ENCODE results near the gene MEOX1.

MEOX1 gene

DNA sequence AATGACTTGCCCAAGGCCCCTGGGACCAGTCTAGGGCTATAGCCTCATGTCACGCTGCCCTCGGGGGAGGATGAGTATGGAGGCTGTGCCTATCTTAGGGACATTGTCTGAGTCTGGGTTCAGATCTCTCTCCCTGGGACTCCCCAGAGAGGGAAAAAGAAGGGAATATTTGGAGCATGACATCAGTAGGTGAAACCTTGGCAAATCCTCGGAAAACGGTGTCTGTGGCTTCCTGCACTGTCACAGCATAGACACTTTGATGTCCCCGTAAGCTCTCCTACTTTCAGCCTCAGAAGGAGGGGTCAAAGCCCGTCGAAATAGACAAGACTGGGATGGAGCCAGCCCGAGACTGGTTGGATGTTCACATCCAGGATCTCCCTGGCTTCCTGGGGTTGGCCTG lies 11.3 kb downstream of the MEOX1 start:
- DNase-seq, result no peak

DNA sequence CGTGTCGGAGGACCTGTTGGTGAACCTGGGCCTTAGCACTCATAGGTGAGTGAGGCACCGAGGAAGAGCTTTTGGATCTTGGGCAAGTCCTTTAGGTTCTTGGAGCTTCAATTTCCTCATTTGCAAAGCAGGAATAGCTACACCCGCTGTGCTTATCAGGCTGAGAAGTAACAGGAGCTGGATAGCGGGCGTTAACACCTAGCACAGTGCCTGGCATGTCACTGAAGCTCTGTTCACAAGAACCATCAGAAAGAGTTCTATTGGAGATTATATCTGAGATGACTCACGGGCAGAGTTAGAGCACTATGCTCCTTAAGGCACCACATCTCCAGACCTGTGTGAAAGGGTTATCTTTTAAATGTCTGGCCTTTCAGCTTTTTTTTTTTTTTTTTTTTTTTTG lies 12.8 kb downstream of the MEOX1 start:
- DNase-seq, result no peak

- no peak for DNase-seq
These were observed 15.8 kb downstream of the MEOX1 start for GRCh38 chr17:43645765-43646481.

DNA sequence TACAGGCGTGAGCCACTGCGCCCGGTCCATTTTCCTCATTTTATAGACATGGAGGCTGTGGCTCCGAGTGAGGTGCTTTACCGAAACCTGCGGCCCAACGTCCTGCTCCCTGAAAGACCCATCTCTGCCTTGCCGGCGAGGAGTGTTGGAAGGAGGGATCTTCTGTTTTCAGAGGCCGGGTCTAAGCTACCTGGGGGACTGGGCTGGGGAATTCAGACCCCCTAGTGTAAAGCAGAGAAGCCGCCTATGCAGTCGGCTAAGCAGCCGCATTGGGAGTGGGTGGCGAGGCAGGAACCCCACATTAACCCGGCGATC lies 16.3 kb downstream of the MEOX1 start:
- DNase-seq, result no peak

DNA sequence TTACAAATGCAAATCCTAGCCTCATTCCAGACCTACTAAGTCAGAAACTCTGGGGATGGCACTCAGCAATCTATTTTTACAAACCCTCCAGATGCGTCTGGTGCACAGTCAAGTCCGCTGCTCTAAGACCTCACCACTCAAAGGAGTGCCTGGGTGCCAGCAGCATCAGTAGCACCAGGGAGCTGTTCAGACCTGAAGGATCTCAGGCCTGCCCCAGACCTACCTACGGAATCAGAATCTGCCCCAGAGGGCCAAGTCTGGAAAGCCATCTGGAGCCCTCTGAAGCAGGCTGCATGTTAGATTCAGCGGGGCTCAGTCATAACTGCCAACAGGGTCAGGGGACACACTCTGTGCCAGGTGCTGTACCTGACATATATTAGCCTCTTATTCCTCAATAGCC lies 17.6 kb downstream of the MEOX1 start:
- no peak for DNase-seq

DNA sequence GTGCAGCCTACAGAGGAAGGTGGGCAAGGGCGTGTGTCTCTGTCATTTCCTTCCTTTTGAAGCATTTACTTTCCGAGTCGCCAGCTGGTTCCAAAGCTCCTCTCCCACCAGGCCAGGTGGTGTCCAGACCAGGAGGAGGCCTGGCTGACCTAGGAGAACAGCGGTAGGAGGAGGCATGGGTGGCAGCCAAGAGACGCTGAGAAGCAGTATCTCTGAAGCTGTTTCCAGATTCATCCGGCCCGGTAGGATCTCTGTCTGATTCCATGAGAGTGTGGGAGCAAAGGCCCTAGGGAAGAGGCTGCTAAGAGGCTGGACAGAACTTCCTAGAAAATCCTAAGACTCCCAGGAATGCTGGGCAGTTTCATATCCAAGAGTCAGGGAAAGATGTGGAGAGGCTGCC lies 20.3 kb downstream of the MEOX1 start:
- DNase-seq, result no peak

DNA sequence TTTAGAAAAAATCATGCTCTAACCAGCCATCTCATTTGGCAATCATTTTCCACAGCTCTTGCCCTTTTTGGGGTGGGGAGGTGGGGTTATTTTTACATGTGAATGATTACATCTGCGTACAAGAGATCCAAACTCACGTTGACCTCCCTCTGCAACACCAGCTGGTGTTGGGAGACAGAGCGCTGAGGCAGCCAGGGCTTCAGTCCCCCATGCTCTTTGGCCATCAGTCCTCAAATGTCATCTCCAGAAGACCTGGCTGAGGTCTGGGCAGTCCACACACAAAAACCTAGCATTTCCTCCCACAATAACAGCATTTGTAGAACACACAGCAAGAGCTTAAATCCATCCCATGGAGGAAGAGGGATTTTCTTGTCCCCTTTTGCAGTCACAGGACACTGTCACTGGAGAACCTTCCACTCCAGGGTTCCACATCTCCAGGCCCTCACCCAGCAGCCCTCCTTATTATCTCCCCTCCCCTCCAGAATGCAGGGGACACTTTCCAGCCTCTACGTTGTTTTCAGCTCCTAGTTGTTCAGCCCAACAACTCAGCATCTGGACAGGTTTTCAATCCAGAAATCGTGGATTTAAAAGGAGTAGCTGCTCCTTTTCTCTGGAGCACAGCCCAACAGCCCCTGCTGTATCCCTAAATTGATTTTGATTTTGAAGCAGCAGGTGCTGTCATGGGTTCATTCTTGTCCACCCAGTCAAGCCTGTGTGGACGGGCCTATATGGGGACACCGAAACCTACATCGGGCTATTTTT lies 21.1 kb downstream of the MEOX1 start:
- DNase-seq, result no peak

- no peak for DNase-seq
These were observed 24.0 kb downstream of the MEOX1 start for GRCh38 chr17:43637563-43638323.

GRCh38 chr17:43636426-43636825 lies 25.3 kb downstream of the MEOX1 start:
- no peak for DNase-seq

DNA sequence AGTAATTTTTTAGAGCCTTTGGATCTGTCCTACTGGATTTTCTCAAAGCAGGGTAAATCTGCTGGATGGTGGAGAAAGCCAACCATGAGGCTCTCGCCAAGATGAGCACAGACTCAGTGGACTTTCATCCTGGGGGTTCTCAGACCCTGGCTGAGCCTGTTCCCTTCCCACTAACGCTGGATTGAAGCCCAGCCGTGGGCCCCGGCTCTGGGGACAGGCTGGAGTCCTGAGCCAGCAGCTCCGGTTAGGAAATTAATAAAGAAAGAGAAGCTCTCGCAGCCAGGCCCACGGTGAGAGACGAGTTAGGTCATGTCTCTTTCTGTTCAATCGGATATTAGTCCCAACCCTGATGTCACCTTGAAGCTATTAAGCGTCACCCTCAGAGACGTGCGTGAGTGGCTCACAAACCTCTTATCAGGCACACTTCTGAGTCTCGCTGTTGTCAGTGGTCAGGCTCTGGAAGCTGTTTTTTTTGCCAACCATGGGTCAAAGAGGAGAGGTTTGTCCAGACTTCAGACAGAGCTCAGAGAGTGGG lies 27.1 kb downstream of the MEOX1 start:
- no peak for DNase-seq

DNA sequence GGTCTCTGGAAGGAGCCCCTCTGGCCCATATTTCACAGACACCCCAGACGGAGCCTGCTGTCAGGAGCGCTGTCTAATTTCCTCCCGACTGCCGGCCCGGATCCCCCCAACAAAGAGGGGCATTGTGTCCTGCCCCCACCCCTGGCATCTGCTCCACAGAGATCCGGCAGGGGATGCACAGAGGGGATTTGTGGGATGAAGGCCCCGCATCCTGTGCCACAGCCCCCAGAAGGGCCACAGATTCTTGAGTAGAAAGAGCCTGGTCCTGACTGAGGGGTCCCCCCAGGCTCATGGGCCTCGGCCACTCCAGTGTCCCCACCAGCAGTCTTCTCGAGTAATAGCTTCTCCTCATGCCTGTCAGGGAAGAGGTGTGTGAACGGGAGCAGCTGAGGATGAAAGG lies 29.5 kb downstream of the MEOX1 start:
- DNase-seq, result no peak

- DNase-seq, result no peak
These were observed 30.3 kb downstream of the MEOX1 start for GRCh38 chr17:43631429-43631828.

DNA sequence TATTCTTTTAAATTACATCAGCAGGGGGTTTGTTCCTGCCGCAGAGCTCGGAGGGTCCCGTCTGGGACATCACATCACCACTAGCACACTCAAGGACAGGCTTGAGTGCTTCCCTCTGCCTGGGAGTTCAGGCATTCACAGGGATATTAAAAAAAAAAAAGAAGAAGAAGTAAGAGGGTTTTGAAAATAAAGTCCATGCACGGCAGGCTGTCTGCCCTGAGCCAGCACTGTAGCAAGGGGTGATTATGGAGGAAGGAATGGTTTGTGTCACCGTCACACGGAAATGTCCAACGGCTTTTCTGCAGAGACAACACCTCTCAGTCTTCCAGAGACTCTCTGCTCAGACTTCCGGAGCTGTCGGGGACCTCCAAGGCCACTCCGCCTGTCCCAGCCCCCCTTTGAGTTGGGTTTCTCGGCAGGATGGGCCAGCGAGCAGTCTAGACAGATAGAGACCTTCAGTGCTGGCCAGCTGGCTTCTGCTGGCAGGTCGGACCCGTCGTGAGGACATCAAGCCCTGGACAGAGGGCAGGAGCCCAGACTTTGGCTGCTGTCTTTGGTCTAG lies 33.6 kb downstream of the MEOX1 start:
- DNase-seq, result no peak

GRCh38 chr17:43627653-43628052 lies 34.1 kb downstream of the MEOX1 start:
- DNase-seq, result no peak

- no peak for DNase-seq
These were observed 35.7 kb downstream of the MEOX1 start for GRCh38 chr17:43626023-43626422.

DNA sequence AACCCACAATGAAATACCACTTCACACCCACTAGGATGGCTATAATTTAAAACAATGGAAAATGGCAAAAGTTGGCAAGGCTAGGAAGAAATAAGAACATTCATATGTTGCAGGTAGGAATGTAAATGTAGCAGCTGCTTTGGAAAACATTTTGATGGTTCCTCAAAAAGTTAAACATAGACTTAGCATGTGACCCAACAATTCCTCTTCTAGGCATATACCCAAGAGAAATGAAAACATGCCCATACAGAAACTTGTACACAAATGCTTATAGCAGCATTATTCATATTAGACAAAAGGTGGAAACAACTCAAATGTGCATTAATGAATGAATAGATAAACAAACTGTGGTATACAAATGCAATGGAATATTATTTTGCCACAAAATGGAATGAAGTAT lies 36.1 kb downstream of the MEOX1 start:
- DNase-seq, result no peak

- no peak for DNase-seq
These were observed 41.1 kb downstream of the MEOX1 start for GRCh38 chr17:43620581-43620980.

DNA sequence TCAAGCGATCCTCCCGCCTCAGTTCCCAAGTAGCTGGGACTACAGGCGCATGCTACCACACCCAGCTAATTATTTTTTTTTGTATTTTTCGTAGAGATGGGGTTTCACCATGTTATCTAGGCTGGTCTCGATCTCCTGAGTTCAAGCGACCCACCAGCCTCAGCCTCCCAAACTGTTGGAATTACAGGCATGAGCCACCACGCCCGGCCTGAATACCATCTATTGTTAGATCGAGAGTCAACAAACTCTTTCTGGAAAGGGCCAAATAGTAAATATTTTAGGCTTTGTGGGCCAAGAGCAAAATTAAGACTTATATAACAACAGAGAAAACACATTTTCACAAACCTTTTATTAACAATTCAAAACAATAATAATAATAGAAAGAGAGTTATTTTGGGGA lies 41.6 kb downstream of the MEOX1 start:
- no peak for DNase-seq

GRCh38 chr17:43619705-43620104 lies 42.0 kb downstream of the MEOX1 start:
- DNase-seq, result no peak

GRCh38 chr17:43618276-43618675 lies 43.4 kb downstream of the MEOX1 start:
- no peak for DNase-seq

- DNase-seq, result no peak
These were observed 44.9 kb downstream of the MEOX1 start for GRCh38 chr17:43616852-43617251.

- DNase-seq, result no peak
These were observed 45.3 kb downstream of the MEOX1 start for GRCh38 chr17:43616421-43616820.

DNA sequence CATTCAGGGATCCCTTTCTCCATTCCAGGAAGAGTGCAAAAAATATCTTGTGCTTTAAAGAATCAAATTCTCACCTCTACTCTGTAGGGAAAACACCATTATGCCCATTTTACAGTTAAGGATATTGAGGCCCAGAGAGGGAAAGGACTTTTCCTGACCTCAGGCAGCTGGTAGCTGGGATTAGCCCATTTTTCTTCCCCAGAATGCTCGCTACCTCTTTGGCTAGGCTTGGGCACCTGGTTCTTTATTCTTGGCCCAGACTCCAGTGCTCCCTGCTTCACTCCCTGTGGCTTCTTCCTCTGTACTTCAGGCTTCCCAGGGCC lies 45.7 kb downstream of the MEOX1 start:
- DNase-seq, result no peak
